T-helper 22 cell (primary cell): Measurements from ENCODE around the gene PBRM1.

Experiments
- DNase-seq: peaks from one replicate; pipeline ENCODE4 v3.0.0-alpha.2; 2020; ENCODE audit warnings: low read depth

The PBRM1 gene

GRCh38 chr3:52509753-52510328, 175.9 kb downstream of the PBRM1 start:
- DNase-seq: no peak

GRCh38 chr3:52507359-52507758, 178.4 kb downstream of the PBRM1 start:
- DNase-seq: no peak

GRCh38 chr3:52506266-52506966, 179.3 kb downstream of the PBRM1 start:
- no peak for DNase-seq

GRCh38 chr3:52504977-52505376, 180.7 kb downstream of the PBRM1 start:
- DNase-seq: no peak

GRCh38 chr3:52503788-52504424, 181.8 kb downstream of the PBRM1 start:
- DNase-seq: no peak

GRCh38 chr3:52502808-52503350, 182.8 kb downstream of the PBRM1 start:
- no peak for DNase-seq

GRCh38 chr3:52502001-52502400, 183.7 kb downstream of the PBRM1 start:
- DNase-seq: no peak

- no peak for DNase-seq
Observed at GRCh38 chr3:52501046-52501445, 184.7 kb downstream of the PBRM1 start.

- DNase-seq: no peak
Observed at GRCh38 chr3:52498137-52499054, 187.3 kb downstream of the PBRM1 start.

- no peak for DNase-seq
Observed at GRCh38 chr3:52495777-52496602, 189.7 kb downstream of the PBRM1 start.
